NCI-H2107 treated with DMSO at 0.1 percent for 48 hours (cell line): ENCODE measurements around the gene TLL2.
A peak's percentile ranks its signal among the peaks of the same experiment; 100 is the strongest.

Experiments
- DNase-seq: peaks from one replicate; lab custom pipeline; 2025; ENCODE audit not compliant: unreplicated experiment; lab: John Stamatoyannopoulos, UW

Gene TLL2

GRCh38 chr10:96401036-96401435, 112.7 kb downstream of the TLL2 start:
- DNase-seq = no peak

GRCh38 chr10:96400465-96400864, 113.3 kb downstream of the TLL2 start:
- no peak for DNase-seq

- DNase-seq = no peak
Observed at GRCh38 chr10:96397902-96398301, 115.8 kb downstream of the TLL2 start.

GRCh38 chr10:96395931-96396877, 117.5 kb downstream of the TLL2 start:
- no peak for DNase-seq

- no peak for DNase-seq
Observed at GRCh38 chr10:96390460-96390864, 123.3 kb downstream of the TLL2 start.

GRCh38 chr10:96389785-96390184, 123.9 kb downstream of the TLL2 start:
- no peak for DNase-seq

GRCh38 chr10:96387601-96388000, 126.1 kb downstream of the TLL2 start:
- DNase-seq = no peak

- no peak for DNase-seq
Observed at GRCh38 chr10:96387161-96387560, 126.6 kb downstream of the TLL2 start.

- no peak for DNase-seq
Observed at GRCh38 chr10:96384506-96384905, 129.2 kb downstream of the TLL2 start.

- DNase-seq = no peak
Observed at GRCh38 chr10:96380821-96381220, 132.9 kb downstream of the TLL2 start.

- no peak for DNase-seq
Observed at GRCh38 chr10:96379758-96380157, 134.0 kb downstream of the TLL2 start.

GRCh38 chr10:96378741-96379140, 135.0 kb downstream of the TLL2 start:
- no peak for DNase-seq

- no peak for DNase-seq
Observed at GRCh38 chr10:96377816-96378294, 135.9 kb downstream of the TLL2 start.

- no peak for DNase-seq
Observed at GRCh38 chr10:96376483-96376882, 137.2 kb downstream of the TLL2 start.

GRCh38 chr10:96374985-96375830, 138.5 kb downstream of the TLL2 start:
- DNase-seq = peak; percentile 54

GRCh38 chr10:96374639-96374984, 139.1 kb downstream of the TLL2 start:
- DNase-seq = no peak

- no peak for DNase-seq
Observed at GRCh38 chr10:96374004-96374403, 139.7 kb downstream of the TLL2 start.

GRCh38 chr10:96371356-96371755, 142.4 kb downstream of the TLL2 start:
- DNase-seq = no peak

- DNase-seq = no peak
Observed at GRCh38 chr10:96370584-96371157, 143.1 kb downstream of the TLL2 start.

- no peak for DNase-seq
Observed at GRCh38 chr10:96369890-96370583, 143.7 kb downstream of the TLL2 start.

- no peak for DNase-seq
Observed at GRCh38 chr10:96368971-96369370, 144.8 kb downstream of the TLL2 start.
